ES-I3 (cell line): ENCODE results near the gene PCCA.
"Not testable (repeated sequence)": the region's sequence is repeated elsewhere in the genome, so short reads cannot be mapped to it uniquely, and the experiment has no call there.

Experiments
- H3K36me3 ChIP-seq: 2 replicates; pipeline ENCODE4 v1.6.1; 2013; ENCODE audit warnings: mild to moderate bottlenecking, low read length, control low read depth, moderate library complexity; ENCODE audit not compliant: insufficient read depth
- H3K4me1 ChIP-seq: 2 replicates; pipeline ENCODE4 v1.6.1; 2013; ENCODE audit warnings: mild to moderate bottlenecking, control low read depth, low read length; ENCODE audit not compliant: insufficient read depth
- H3K9ac ChIP-seq: 2 replicates; pipeline ENCODE4 v1.6.1; 2013; ENCODE audit warnings: low read depth, mild to moderate bottlenecking, low read length, moderate library complexity
- H3K9me3 ChIP-seq: 2 replicates; pipeline ENCODE4 v1.6.1; 2013; ENCODE audit warnings: mild to moderate bottlenecking, low read length, moderate library complexity; ENCODE audit not compliant: control insufficient read depth, insufficient read depth

The PCCA gene

DNA sequence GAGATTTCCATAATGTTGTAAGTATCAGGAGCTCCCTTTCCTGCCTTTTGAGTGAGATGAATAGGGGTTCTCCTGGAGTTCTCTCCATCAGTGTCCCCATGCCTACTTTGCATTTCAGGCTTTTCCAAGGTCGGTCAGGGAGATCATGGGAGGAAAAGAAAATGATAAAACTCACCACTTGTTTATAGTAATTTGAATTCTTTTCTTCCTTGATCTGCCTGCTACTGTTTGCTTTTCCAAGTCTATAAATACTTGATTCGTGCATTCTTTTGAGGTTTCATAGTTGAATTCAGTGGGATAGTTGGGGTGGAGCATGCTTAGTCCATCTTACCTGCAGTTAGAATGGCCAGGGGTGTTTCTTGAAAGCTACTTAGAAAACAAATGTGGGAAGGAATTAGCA lies 51.5 kb downstream of the PCCA start:
- Histone ChIP-seq H3K36me3 (no peaks in the 10 kb centered on the region), H3K4me1 (no peaks in the 10 kb centered on the region), H3K9ac (no peak overlapping the region), H3K9me3 (no peaks in the 10 kb centered on the region)

GRCh38 chr13:100141461-100141961 lies 52.6 kb downstream of the PCCA start:
- not testable (repeated sequence) for H3K9me3 ChIP-seq, H3K4me1 ChIP-seq, H3K9ac ChIP-seq, H3K36me3 ChIP-seq

GRCh38 chr13:100146534-100146933 lies 57.6 kb downstream of the PCCA start:
- Histone ChIP-seq H3K9ac (no peak overlapping the region), H3K9me3 (no peaks in the 10 kb centered on the region), H3K36me3 (no peaks in the 10 kb centered on the region), H3K4me1 (peaks cover 18% of the 10 kb centered on the region)

DNA sequence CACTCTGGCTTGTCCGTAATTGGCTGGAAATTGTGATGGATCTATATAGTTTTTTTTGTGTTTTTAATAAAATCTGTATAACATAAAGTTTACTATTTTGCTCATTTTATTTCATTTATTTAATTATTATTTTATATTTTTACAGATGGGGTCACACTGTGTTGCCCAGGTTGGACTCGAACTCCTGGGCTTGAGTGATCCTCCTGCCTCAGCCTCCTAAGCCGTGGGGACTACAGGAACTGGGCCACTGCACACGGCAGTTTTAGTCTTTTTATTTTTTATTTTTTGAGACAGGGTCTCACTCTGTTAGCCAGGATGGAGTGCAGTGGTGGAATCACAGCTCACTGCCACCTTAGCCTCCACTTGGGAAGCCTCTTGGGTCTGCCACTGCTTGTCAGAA lies 58.9 kb downstream of the PCCA start:
- Histone ChIP-seq H3K9ac (no peak overlapping the region), H3K9me3 (no peaks in the 10 kb centered on the region), H3K36me3 (no peaks in the 10 kb centered on the region), H3K4me1 (peaks cover 18% of the 10 kb centered on the region)

- Histone ChIP-seq H3K9me3 (no peaks in the 10 kb centered on the region), H3K36me3 (no peaks in the 10 kb centered on the region), H3K4me1 (peaks cover 19% of the 10 kb centered on the region), H3K9ac (no peak overlapping the region; the same call in 1 of the 2 replicates)
Observed at GRCh38 chr13:100148422-100148821, 59.5 kb downstream of the PCCA start.

- no peaks in the 10 kb centered on the region for H3K9me3 ChIP-seq
- no peaks in the 10 kb centered on the region for H3K36me3 ChIP-seq
- H3K4me1 ChIP-seq, result peaks cover 21% of the 10 kb centered on the region
- H3K9ac ChIP-seq, result no peak overlapping the region
Observed at GRCh38 chr13:100149389-100149788, 60.5 kb downstream of the PCCA start.

- H3K9ac ChIP-seq, H3K9me3 ChIP-seq, H3K36me3 ChIP-seq: not testable (repeated sequence)
- H3K4me1 ChIP-seq, result peaks cover 21% of the 10 kb centered on the region
Observed at GRCh38 chr13:100150711-100151110, 61.8 kb downstream of the PCCA start.

DNA sequence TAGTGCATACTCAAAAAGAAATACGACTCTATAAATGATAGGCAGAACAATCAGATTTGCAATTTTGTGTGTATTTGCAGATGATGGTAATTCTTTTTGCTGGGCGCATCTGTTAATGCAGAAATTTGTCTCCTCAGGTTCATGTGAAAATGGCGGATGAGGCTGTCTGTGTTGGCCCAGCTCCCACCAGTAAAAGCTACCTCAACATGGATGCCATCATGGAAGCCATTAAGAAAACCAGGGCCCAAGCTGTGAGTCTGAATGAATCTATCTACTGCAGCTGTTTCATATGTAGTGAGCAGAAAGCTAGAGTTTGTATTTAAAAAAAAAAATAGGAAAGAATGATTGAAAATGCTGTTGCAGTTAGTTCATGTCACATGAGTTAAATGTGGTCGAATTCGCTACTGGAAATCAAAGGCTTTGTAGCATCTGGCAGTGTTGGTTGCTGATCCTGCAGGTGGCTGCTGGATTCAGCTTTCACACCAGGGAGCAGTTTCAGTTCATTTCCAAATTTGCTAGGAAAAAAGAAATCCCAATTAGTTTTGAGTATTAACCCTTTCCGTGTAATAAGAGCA lies 66.0 kb downstream of the PCCA start:
- Histone ChIP-seq H3K9me3 (no peaks in the 10 kb centered on the region), H3K9ac (no peak overlapping the region), H3K4me1 (peaks cover 3% of the 10 kb centered on the region), H3K36me3 (peaks cover 9% of the 10 kb centered on the region)

DNA sequence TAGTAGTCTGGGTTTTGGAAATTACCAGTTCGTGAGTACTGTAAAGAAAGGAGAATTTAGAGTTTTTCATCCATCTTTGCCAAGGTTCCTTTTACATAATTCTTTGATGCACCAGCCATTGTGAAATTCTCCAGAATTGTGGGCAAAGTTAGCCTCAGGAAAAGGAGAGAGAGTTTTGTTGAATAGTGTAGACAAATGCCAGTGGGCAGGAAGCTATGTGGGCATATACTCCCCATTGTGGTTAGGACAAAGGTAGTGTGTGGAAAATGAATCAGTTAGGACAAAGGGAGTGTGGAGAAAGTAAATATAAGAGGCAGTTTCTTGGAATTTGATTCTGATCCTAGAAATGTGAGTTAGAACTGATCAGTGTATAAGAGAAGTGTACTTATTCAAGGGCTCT lies 67.9 kb downstream of the PCCA start:
- H3K36me3 ChIP-seq, result peaks cover 9% of the 10 kb centered on the region
- H3K4me1 ChIP-seq, result peaks cover 3% of the 10 kb centered on the region
- no peak overlapping the region for H3K9ac ChIP-seq
- H3K9me3 ChIP-seq, result no peaks in the 10 kb centered on the region

- H3K9me3 ChIP-seq, result no peaks in the 10 kb centered on the region
- peaks cover under 1% of the 10 kb centered on the region for H3K4me1 ChIP-seq
- H3K9ac ChIP-seq, result no peak overlapping the region
- H3K36me3 ChIP-seq, result peaks cover 9% of the 10 kb centered on the region
Observed at GRCh38 chr13:100158569-100158968, 69.7 kb downstream of the PCCA start.

- H3K36me3 ChIP-seq, result peaks cover 9% of the 10 kb centered on the region
- no peaks in the 10 kb centered on the region; the same call in 1 of the 2 replicates for H3K4me1 ChIP-seq
- no peaks in the 10 kb centered on the region for H3K9me3 ChIP-seq
- H3K9ac ChIP-seq, result no peak overlapping the region
Observed at GRCh38 chr13:100159584-100159983, 70.7 kb downstream of the PCCA start.

DNA sequence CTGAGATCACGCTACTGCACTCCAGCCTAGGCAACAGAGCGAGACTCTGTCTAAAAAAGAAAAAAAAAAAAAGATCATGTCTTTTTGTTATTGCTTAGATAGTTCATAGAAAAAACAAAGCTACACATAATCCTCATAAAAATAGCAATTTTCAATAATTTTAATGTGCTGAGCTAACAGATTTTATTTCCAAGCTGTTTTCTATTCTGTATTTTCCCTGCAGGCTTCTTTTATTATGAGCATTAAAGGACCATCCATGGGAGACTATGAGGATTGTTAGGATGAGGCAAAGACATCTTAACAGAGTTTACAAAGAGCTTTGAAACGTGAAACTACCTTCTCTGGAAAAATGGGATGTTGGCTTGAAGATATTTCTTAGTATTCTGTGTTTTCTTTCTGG lies 71.6 kb downstream of the PCCA start:
- Histone ChIP-seq H3K9ac (no peak overlapping the region), H3K4me1 (no peaks in the 10 kb centered on the region; the same call in 1 of the 2 replicates), H3K36me3 (peaks cover 4% of the 10 kb centered on the region; the same call in 1 of the 2 replicates), H3K9me3 (no peaks in the 10 kb centered on the region)

DNA sequence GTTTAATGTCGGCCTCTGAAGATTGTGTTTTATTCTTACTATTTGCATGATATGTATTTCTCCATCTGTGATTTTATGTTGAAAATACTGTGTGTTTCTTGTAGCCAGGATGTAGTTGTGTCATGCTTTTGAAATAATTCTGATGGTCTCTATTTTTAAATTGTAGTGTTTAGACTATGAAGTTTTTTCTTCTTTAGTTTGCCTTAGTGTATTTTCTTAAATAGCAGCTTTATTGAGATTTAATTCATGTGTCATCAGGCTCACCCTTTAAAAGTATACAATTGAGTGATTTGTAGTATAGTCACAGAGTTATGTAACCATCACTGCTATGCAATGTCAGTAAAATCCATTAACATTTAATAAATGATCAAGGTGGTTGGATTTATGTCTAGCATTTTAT lies 74.5 kb downstream of the PCCA start:
- Histone ChIP-seq H3K4me1 (peaks cover under 1% of the 10 kb centered on the region), H3K36me3 (no peaks in the 10 kb centered on the region), H3K9me3 (no peaks in the 10 kb centered on the region)

DNA sequence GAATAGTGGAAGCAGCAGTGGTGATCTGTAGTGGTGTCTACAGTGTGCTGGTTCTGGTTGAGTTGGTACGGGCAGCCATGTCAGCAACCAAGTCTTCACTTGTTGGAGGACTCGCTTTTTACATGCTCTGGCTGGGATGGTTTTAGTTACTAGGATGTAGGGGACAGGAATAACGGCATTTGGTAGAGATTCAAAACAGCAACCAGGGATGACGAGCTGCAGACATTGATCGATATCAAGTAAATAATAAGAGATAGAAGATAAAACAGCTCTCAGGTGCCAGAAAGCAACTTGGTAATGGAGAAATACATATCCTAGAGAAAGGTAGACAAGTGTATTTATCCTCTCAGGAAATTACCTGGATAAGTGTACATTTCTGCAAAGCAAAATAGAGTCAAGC lies 84.3 kb downstream of the PCCA start:
- Histone ChIP-seq H3K9me3 (no peaks in the 10 kb centered on the region), H3K9ac (no peak overlapping the region), H3K36me3 (0 out of 2 replicates have a peak, but pooled peaks cover 3% of the 10 kb centered on the region), H3K4me1 (peaks cover 26% of the 10 kb centered on the region)

More for the DNA sequence above, 74.5 kb downstream of the PCCA start:
- H3K9ac ChIP-seq, result no peak overlapping the region

DNA sequence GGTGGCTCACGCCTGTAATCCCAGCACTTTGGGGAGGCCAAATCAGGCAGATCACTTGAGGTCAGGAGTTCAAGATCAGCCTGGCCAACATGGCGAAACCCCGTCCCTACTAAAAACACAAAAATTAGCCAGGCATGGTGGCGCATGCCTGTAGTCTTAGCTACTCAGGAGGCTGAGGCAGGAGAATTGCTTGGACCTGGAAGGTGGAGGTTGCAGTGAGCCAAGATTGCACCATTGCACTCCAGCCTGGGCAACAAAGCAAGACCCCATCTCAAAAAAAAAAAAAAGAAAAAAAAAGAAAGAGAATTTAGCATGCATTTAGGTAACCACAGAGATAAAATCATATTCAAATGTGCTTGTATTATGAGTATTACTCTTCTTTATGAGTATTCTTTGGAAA lies 85.6 kb downstream of the PCCA start:
- not testable (repeated sequence) for H3K9me3 ChIP-seq, H3K36me3 ChIP-seq

More for the DNA sequence above, 85.6 kb downstream of the PCCA start:
- peaks cover 30% of the 10 kb centered on the region for H3K4me1 ChIP-seq
- H3K9ac ChIP-seq, result not testable (repeated sequence)
